ENCODE measurements around the gene USP9Y.

- TF ChIP-seq, protein P1, sequence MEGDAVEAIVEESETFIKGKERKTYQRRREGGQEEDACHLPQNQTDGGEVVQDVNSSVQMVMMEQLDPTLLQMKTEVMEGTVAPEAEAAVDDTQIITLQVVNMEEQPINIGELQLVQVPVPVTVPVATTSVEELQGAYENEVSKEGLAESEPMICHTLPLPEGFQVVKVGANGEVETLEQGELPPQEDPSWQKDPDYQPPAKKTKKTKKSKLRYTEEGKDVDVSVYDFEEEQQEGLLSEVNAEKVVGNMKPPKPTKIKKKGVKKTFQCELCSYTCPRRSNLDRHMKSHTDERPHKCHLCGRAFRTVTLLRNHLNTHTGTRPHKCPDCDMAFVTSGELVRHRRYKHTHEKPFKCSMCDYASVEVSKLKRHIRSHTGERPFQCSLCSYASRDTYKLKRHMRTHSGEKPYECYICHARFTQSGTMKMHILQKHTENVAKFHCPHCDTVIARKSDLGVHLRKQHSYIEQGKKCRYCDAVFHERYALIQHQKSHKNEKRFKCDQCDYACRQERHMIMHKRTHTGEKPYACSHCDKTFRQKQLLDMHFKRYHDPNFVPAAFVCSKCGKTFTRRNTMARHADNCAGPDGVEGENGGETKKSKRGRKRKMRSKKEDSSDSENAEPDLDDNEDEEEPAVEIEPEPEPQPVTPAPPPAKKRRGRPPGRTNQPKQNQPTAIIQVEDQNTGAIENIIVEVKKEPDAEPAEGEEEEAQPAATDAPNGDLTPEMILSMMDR (IDR thresholded peaks at IDR 0.05; ENCODE audit: low read depth, low read length, poor library complexity, severe bottlenecking): no peak
- no peak for TF ChIP-seq EZH2phosphoT487 (IDR thresholded peaks at IDR 0.05; ENCODE audit: borderline replicate concordance, low read length)
Observed at GRCh38 chrY:12651621-12652036, 49.4 kb upstream of the USP9Y start.
